ENCODE results near the gene MED27.

DNA sequence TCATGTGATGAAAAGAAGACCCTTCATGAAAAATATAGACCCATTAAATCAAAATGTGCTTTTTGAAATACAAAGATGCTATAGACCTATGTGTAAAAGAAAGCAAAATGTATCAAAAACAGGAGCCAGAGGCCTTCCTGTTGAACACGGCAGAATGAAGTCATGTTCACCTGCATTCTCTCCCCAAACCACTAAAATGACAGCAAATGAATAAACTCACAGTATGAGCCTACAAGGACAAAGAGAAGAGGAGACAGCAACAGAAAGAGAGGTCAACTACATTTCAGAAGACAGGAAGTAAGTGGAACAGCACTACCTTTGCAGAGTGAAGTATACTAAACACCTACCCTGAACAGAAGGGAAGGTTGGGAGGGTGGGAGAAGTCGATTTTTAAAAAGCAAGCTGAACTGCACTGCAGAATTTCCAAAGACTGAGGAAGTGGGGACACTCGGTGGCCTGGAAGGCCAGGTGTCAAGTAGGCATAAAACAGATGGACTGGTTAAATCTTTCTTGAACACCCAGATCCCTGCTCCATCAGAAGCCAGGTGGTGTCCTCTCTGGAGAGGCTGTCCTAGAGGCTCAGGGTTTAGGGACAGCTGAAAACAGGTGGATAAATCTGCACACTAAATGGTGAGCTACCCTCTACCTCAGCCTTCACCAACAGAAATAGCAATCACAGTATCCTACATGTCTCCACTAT, 48.9 kb downstream of the MED27 start:
- TF ChIP-seq CTCF (IDR thresholded peaks at IDR 0.05; ENCODE audit: low read depth, low read length) (no peak), POLR2A (IDR thresholded peaks at IDR 0.05; ENCODE audit: extremely low read depth, insufficient read length) (no peak)
